Endothelial cell (in vitro differentiated cells): ENCODE results near the gene GBX1. TPM values are rescaled to one million over a fixed set of nuclear protein-coding genes. Genes with fewer than 3 reads are reported as not detected.

ENCODE experiments used
- DNase-seq: peaks from one replicate; pipeline ENCODE4 v3.0.0; 2021; ENCODE audit warnings: low spot score
- H3K27ac Mint-ChIP-seq: one replicate; pipeline ENCODE4 v1.8.0; 2021; ENCODE audit warnings: mixed read lengths, inconsistent platforms; ENCODE audit not compliant: unreplicated experiment
- H3K27me3 Mint-ChIP-seq: one replicate; pipeline ENCODE4 v1.8.0; 2021; ENCODE audit warnings: mild to moderate bottlenecking, moderate library complexity, mixed read lengths, inconsistent platforms; ENCODE audit not compliant: unreplicated experiment
- H3K36me3 Mint-ChIP-seq: one replicate; pipeline ENCODE4 v1.8.0; 2021; ENCODE audit warnings: mild to moderate bottlenecking, low read depth, mixed read lengths, inconsistent platforms; ENCODE audit not compliant: unreplicated experiment
- H3K4me1 Mint-ChIP-seq: one replicate; pipeline ENCODE4 v1.8.0; 2021; ENCODE audit warnings: mild to moderate bottlenecking, mixed read lengths, inconsistent platforms; ENCODE audit not compliant: unreplicated experiment
- H3K4me3 Mint-ChIP-seq: one replicate; pipeline ENCODE4 v1.8.0; 2021; ENCODE audit warnings: mild to moderate bottlenecking, mixed read lengths, inconsistent platforms; ENCODE audit not compliant: unreplicated experiment
- H3K9me3 Mint-ChIP-seq: one replicate; pipeline ENCODE4 v1.8.0; 2021; ENCODE audit warnings: mixed read lengths, inconsistent platforms; ENCODE audit not compliant: unreplicated experiment
- total RNA-seq: library from RNA; stranded (reverse); fragmentation: NEBNext Ultra II Directional; extraction: Animal tissue kit (Norgen Biotek cat#: 25700); gene quantifications from one replicate; pipeline ENCODE4 v1.2.1, GENCODE V29; 2021; ENCODE audit not compliant: unreplicated experiment
- TF ChIP-seq, protein P1 (sequence below): fragments of 200-600 bp; sonication (generic); IDR thresholded peaks from one replicate; pipeline ENCODE4 v1.5.0; 2021; ENCODE audit warnings: antibody characterized with exemption; ENCODE audit not compliant: unreplicated experiment

Gene GBX1
- total RNA-seq, 1 donor from 2014 or later, result 13.8 TPM

DNA sequence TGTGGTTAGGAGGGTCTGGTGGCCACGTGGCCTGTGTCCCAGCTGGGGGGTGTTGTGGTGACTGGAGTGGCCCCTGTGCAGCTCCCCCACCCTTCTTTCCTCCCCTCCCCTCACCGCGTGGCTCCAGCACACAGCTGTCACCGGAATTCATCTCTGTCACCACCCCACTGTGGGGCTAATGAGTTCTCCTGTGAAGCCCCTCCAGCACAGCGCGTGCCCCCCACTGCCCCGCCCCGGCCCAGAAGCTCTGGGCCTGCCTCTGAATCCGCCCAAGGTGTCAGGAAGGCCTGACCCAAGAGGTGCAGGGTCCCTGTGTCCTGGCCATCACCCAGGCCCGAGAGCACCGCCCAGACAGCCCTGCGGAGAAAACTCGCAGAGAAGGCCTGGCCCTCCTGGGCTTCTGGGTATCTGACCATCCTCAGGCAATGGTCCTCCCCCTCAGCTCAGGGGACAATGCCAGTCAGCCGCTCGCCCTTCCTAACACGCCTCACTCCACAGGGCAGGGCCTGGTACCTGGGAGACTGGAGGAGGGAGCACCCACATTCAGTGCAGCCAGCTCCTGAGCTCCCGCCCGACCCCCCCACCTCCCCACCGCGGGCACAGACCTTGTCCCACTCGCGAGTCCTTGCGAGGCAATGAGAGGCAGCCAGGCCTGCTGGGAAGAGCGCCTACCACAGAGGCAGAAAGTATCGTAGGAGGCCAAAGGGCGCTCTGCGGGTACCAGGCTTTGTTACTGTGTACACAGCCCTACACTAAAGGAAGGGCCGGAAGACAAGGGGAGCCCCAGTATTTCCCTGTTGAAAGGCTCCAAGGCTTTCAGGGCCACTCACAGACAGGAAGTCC is 38.2 kb downstream of the GBX1 start:
- H3K36me3 Mint-ChIP-seq, result peaks cover 46% of the 10 kb centered on the region
- H3K4me3 Mint-ChIP-seq, result no peak overlapping the region
- peaks cover 14% of the 10 kb centered on the region for H3K4me1 Mint-ChIP-seq
- H3K27me3 Mint-ChIP-seq, result peaks cover 23% of the 10 kb centered on the region
- DNase-seq, result no peak
- H3K27ac Mint-ChIP-seq, result no peak overlapping the region
- no peaks in the 10 kb centered on the region for H3K9me3 Mint-ChIP-seq
- TF ChIP-seq, protein P1, sequence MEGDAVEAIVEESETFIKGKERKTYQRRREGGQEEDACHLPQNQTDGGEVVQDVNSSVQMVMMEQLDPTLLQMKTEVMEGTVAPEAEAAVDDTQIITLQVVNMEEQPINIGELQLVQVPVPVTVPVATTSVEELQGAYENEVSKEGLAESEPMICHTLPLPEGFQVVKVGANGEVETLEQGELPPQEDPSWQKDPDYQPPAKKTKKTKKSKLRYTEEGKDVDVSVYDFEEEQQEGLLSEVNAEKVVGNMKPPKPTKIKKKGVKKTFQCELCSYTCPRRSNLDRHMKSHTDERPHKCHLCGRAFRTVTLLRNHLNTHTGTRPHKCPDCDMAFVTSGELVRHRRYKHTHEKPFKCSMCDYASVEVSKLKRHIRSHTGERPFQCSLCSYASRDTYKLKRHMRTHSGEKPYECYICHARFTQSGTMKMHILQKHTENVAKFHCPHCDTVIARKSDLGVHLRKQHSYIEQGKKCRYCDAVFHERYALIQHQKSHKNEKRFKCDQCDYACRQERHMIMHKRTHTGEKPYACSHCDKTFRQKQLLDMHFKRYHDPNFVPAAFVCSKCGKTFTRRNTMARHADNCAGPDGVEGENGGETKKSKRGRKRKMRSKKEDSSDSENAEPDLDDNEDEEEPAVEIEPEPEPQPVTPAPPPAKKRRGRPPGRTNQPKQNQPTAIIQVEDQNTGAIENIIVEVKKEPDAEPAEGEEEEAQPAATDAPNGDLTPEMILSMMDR, result no peak

- Mint-ChIP-seq H3K36me3 (peaks cover 52% of the 10 kb centered on the region), H3K9me3 (no peaks in the 10 kb centered on the region), H3K27me3 (peaks cover 23% of the 10 kb centered on the region), H3K27ac (no peak overlapping the region), H3K4me3 (no peak overlapping the region), H3K4me1 (peaks cover 16% of the 10 kb centered on the region)
- TF ChIP-seq, protein P1, result no peak
- DNase-seq, result no peak
These were observed 38.8 kb downstream of the GBX1 start for GRCh38 chr7:151128716-151129115.

DNA sequence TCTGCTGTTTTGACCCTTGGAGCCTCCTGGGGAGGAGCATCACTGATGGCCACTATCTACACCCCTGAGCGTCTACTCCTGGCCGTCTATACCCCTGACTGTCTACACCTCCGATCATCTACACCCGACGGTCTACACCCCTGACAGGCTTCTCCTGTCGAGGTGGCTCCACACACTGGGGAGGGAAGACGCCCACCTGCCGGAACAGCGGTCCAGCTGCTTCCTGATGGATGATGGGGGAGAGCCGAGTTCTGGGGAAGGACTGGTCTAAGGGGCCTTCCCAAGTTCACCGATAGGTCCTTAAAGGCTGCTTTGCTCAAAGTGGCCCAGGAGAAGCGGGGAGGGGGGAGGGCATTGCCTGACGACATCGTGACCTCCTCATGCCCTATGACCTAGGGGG is 39.4 kb downstream of the GBX1 start:
- H3K4me3 Mint-ChIP-seq, result peak overlapping the region; percentile 37
- TF ChIP-seq, protein P1, result no peak

GRCh38 chr7:151126491-151127137 is 40.9 kb downstream of the GBX1 start:
- Mint-ChIP-seq H3K9me3 (no peaks in the 10 kb centered on the region), H3K4me3 (no peak overlapping the region), H3K4me1 (peaks cover 19% of the 10 kb centered on the region), H3K27me3 (peaks cover 17% of the 10 kb centered on the region), H3K27ac (no peak overlapping the region), H3K36me3 (peaks cover 46% of the 10 kb centered on the region)
- DNase-seq, result no peak
- TF ChIP-seq, protein P1, result no peak

More for the DNA sequence above, 39.4 kb downstream of the GBX1 start:
- Mint-ChIP-seq H3K27me3 (peaks cover 19% of the 10 kb centered on the region), H3K36me3 (peaks cover 53% of the 10 kb centered on the region), H3K27ac (no peak overlapping the region), H3K4me1 (peaks cover 16% of the 10 kb centered on the region), H3K9me3 (no peaks in the 10 kb centered on the region)
- no peak for DNase-seq
